Esophagus squamous epithelium (tissue), 5 donors: Measurements from ENCODE around the gene PLGLB2. TPM values are rescaled to one million over a fixed set of nuclear protein-coding genes. Genes with fewer than 3 reads are reported as not detected.
"Not testable (repeated sequence)": the region's sequence is repeated elsewhere in the genome, so short reads cannot be mapped to it uniquely, and the experiment has no call there.

Source experiments
- DNase-seq: peaks from one replicate; lab custom pipeline; 2025; lab: John Stamatoyannopoulos, UW
- H3K27ac ChIP-seq, 4 donors: fragments of 200-600 bp; sonication (generic); one replicate each; pipeline ENCODE4 v1.5.1; 2016 to 2019; ENCODE audit warnings: mild to moderate bottlenecking in 1 of 4
- H3K27me3 ChIP-seq, 4 donors: fragments of 200-600 bp; sonication (generic); 1 replicate in 3 of 4; 2 replicates in 1 of 4; pipeline versions ENCODE4 v1.5.1 to v1.6.0; 2017 to 2021; ENCODE audit warnings: antibody characterized with exemption in 1 of 4
- H3K36me3 ChIP-seq, 3 donors: fragments of 200-600 bp; sonication (generic); one replicate each; pipeline ENCODE4 v1.5.1; 2016 to 2019
- H3K4me1 ChIP-seq, 3 donors: fragments of 200-600 bp; sonication (generic); one replicate each; pipeline ENCODE4 v1.5.1; 2017 to 2019
- H3K4me3 ChIP-seq, 4 donors: fragments of 200-600 bp; sonication (generic); 1 replicate in 3 of 4; 2 replicates in 1 of 4; pipeline ENCODE4 v1.5.1; 2016 to 2019; ENCODE audit warnings: mild to moderate bottlenecking in 2 of 4, moderate library complexity in 1 of 4
- H3K9me3 ChIP-seq, 3 donors: fragments of 200-600 bp; sonication (generic); one replicate each; pipeline ENCODE4 v1.5.1; 2016 to 2019
- WGBS, 2 donors: methylation state at CpG; one replicate each; pipeline ENCODE4 v1.1.5; 2018; 5-methylcytosine and 5-hydroxymethylcytosine counted together
- intact Hi-C: fragments of 100-400 bp; cut with DNase I; formaldehyde crosslinking; loops from one replicate; pipeline ENCODE4 v1.15.0; 2022
- total RNA-seq, 4 donors: library from RNA; depleted of rRNA; stranded (reverse); fragments of >200 nt; gene quantifications; one replicate each; pipeline ENCODE4 v1.1.0, GENCODE V29; 2016
- donor health status: DM: yes; HTN: yes; CAD: no.

Gene PLGLB2
- 1 to 10 TPM in 2 of 4 donors, under 1 TPM in 2; 0.35 to 1.1 (median 0.99) TPM for total RNA-seq

GRCh38 chr2:87747791-87748190, at the start of gene PLGLB2:
Gene PLGLB2 (plus strand): TSS chr2:87748087. CDS start chr2:87748154, 67 bp downstream.
- H3K27ac ChIP-seq, H3K36me3 ChIP-seq, H3K27me3 ChIP-seq, DNase-seq, H3K4me1 ChIP-seq, H3K4me3 ChIP-seq, H3K9me3 ChIP-seq, intact Hi-C loops: not testable (repeated sequence)
- WGBS, 2 donors = 100% methylated on average over 1 of the region's 3 CpGs

GRCh38 chr2:87704572-87705323, 43.1 kb upstream of the PLGLB2 start:
- WGBS, 2 donors = 51 to 75% methylated on average over 1 to 2 of the region's 4 CpGs
- intact Hi-C loops, H3K27me3 ChIP-seq, H3K36me3 ChIP-seq, H3K27ac ChIP-seq, H3K4me1 ChIP-seq, DNase-seq, H3K9me3 ChIP-seq, H3K4me3 ChIP-seq: not testable (repeated sequence)

GRCh38 chr2:87708368-87708767, 39.5 kb upstream of the PLGLB2 start:
- H3K36me3 ChIP-seq, DNase-seq, H3K27ac ChIP-seq, H3K4me1 ChIP-seq, H3K9me3 ChIP-seq, intact Hi-C loops, H3K27me3 ChIP-seq, H3K4me3 ChIP-seq: not testable (repeated sequence)
- whole genome bisulfite sequencing, 2 donors = 20% methylated on average over 1 of the region's 2 CpGs; no CpG with 5 or more reads in 1 of the 2 donors

GRCh38 chr2:87727940-87728599, 19.8 kb upstream of the PLGLB2 start:
- H3K4me1 ChIP-seq, H3K27me3 ChIP-seq, DNase-seq, H3K9me3 ChIP-seq, H3K27ac ChIP-seq, H3K36me3 ChIP-seq, intact Hi-C loops, H3K4me3 ChIP-seq: not testable (repeated sequence)
- WGBS, 2 donors = no CpG with 5 or more reads among the region's 8 CpGs

- H3K27ac ChIP-seq, H3K36me3 ChIP-seq, H3K9me3 ChIP-seq, H3K4me1 ChIP-seq, H3K27me3 ChIP-seq, H3K4me3 ChIP-seq, intact Hi-C loops, DNase-seq: not testable (repeated sequence)
Observed at GRCh38 chr2:87740928-87741327, 7.0 kb upstream of the PLGLB2 start.

GRCh38 chr2:87742393-87743108, 5.3 kb upstream of the PLGLB2 start:
- H3K36me3 ChIP-seq, DNase-seq, H3K4me1 ChIP-seq, intact Hi-C loops, H3K4me3 ChIP-seq, H3K27me3 ChIP-seq, H3K27ac ChIP-seq, H3K9me3 ChIP-seq: not testable (repeated sequence)
- no CpG with 5 or more reads among the region's 3 CpGs for WGBS, 2 donors

GRCh38 chr2:87743638-87744037, 4.2 kb upstream of the PLGLB2 start:
- DNase-seq, H3K4me3 ChIP-seq, H3K27ac ChIP-seq, H3K9me3 ChIP-seq, H3K36me3 ChIP-seq, H3K27me3 ChIP-seq, H3K4me1 ChIP-seq, intact Hi-C loops: not testable (repeated sequence)
- 83% methylated on average over 2 of the region's 5 CpGs; no CpG with 5 or more reads in 1 of the 2 donors for WGBS, 2 donors

GRCh38 chr2:87745353-87745951, 2.4 kb upstream of the PLGLB2 start:
- DNase-seq, H3K36me3 ChIP-seq, H3K27me3 ChIP-seq, H3K4me1 ChIP-seq, H3K4me3 ChIP-seq, H3K9me3 ChIP-seq, intact Hi-C loops, H3K27ac ChIP-seq: not testable (repeated sequence)
- 83 to 94% methylated on average over 3 to 4 of the region's 9 CpGs for WGBS, 2 donors

GRCh38 chr2:87748524-87748923, 637 bp downstream of the PLGLB2 start:
- H3K27me3 ChIP-seq, H3K9me3 ChIP-seq, H3K36me3 ChIP-seq, H3K27ac ChIP-seq, H3K4me3 ChIP-seq, H3K4me1 ChIP-seq, DNase-seq, intact Hi-C loops: not testable (repeated sequence)
- 37% methylated on average over 2 of the region's 8 CpGs; no CpG with 5 or more reads in 1 of the 2 donors for whole genome bisulfite sequencing, 2 donors

GRCh38 chr2:87750560-87750959, 2.7 kb downstream of the PLGLB2 start:
- H3K27ac ChIP-seq, H3K27me3 ChIP-seq, H3K9me3 ChIP-seq, H3K4me3 ChIP-seq, H3K36me3 ChIP-seq, DNase-seq, intact Hi-C loops, H3K4me1 ChIP-seq: not testable (repeated sequence)
- 93 to 96% methylated on average over 3 to 5 of the region's 11 CpGs for WGBS, 2 donors

GRCh38 chr2:87754759-87755158, 6.9 kb downstream of the PLGLB2 start:
- intact Hi-C loops, H3K9me3 ChIP-seq, H3K4me1 ChIP-seq, H3K27me3 ChIP-seq, H3K36me3 ChIP-seq, H3K4me3 ChIP-seq, H3K27ac ChIP-seq, DNase-seq: not testable (repeated sequence)
- WGBS, 2 donors = 30% methylated on average over 2 of the region's 4 CpGs; no CpG with 5 or more reads in 1 of the 2 donors
